Muscle of leg (tissue), 11 donors: ENCODE data around the gene WDR90. TPM values are rescaled to one million over a fixed set of nuclear protein-coding genes. Genes with fewer than 3 reads are reported as not detected.

Experiments used
- DNase-seq: peaks from one replicate; pipeline ENCODE4 v3.0.0; 2013
- H3K27ac ChIP-seq: one replicate; pipeline ENCODE4 v1.5.1; 2013; ENCODE audit warnings: mild to moderate bottlenecking, low read length, control low read depth
- H3K27me3 ChIP-seq: one replicate; pipeline ENCODE4 v1.6.1; 2013; ENCODE audit warnings: low read length; ENCODE audit not compliant: control insufficient read depth, insufficient read depth
- H3K36me3 ChIP-seq: one replicate; pipeline ENCODE4 v1.6.1; 2013; ENCODE audit warnings: low read length; ENCODE audit not compliant: control insufficient read depth, insufficient read depth
- H3K4me1 ChIP-seq: one replicate; pipeline ENCODE4 v1.6.1; 2013; ENCODE audit warnings: low read length; ENCODE audit not compliant: control insufficient read depth, insufficient read depth
- H3K4me3 ChIP-seq: one replicate; pipeline ENCODE4 v1.5.1; 2013; ENCODE audit warnings: low read length, control low read depth
- H3K9me3 ChIP-seq: replicated peaks from 2 replicates; pipeline ENCODE4 v1.6.1; 2013; ENCODE audit warnings: low read depth, low read length; ENCODE audit not compliant: control insufficient read depth
- WGBS: methylation state at CpG from one replicate; pipeline ENCODE4 v1.1.5; 2013; ENCODE audit warnings: missing lambda C conversion rate; ENCODE audit not compliant: insufficient coverage; 5-methylcytosine and 5-hydroxymethylcytosine counted together
- polyA plus RNA-seq, 8 donors: library from polyadenylated mRNA; unstranded; fragments of 120-200 nt; gene quantifications; one replicate each; pipeline versions ENCODE4 v1.2.1 to v1.2.3, GENCODE V29; 2013; ENCODE audit warnings: inconsistent platforms in 1 of 8, low replicate concordance in 1 of 8; ENCODE audit not compliant: insufficient read length in 8 of 8, insufficient read depth in 1 of 8
- total RNA-seq: library from RNA; stranded (reverse); fragments of 120-200 nt; gene quantifications from one replicate; pipeline ENCODE4 v1.2.4, GENCODE V29; 2013

WDR90 gene
- total and polyA plus RNA-seq, 9 donors: 10.6 to 30.5 (median 20.0) TPM

DNA sequence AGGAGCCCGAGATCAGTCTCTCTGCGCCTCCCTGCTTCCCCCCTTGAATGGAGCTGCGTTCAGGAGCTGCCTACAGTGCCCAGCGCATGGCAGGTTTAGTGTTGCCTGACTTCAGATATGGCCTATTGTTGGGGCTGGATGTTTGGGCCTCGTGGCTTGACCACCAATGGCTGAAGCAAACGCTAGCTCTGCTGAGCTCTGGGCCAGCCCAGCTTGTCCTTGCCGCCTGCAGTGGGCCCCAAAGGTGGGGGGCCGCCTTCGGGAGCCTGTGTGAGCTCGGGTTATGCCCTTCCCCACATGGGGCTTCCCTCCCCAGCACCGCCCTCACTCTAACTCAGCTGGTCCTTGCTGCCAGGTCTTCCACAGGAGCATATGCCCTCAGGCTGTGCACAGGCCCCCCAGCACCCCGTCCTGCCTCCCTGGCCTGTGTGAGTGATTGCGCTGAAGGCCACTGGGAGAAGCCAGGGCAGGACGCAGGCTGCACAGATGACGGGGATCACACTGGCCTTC lies 11.1 kb upstream of the WDR90 start:
- Histone ChIP-seq H3K36me3 (peaks cover 13% of the 10 kb centered on the region), H3K4me3 (no peak overlapping the region), H3K27me3 (peaks cover 8% of the 10 kb centered on the region), H3K4me1 (peaks cover 37% of the 10 kb centered on the region), H3K27ac (no peak overlapping the region), H3K9me3 (no peaks in the 10 kb centered on the region)
- 59% methylated on average over 9 of the region's 15 CpGs for WGBS
- DNase-seq: no peak

DNA sequence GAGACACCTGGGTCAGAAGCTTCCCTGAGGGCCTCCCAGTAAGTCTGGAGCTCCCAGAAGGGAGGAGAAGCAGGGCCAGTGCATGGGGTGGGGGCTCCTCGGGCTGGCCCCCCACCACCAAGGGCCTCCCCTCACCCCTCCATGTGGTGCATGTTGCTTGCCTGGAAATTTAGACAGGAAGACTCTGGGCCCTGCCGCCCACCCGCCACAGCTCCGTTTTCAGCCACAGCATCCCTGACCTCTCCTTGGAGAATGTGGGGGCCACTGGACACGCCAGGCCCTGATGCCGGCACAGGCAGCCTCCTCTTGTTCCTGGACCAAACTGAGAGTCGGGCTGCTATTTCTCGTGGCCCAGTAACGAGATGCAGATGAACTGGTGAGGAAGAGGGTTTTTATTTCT lies 10.3 kb upstream of the WDR90 start:
- H3K9me3 ChIP-seq: no peaks in the 10 kb centered on the region
- H3K27ac ChIP-seq: no peak overlapping the region
- WGBS: 60% methylated on average over 3 of the region's 9 CpGs
- H3K4me1 ChIP-seq: peaks cover 37% of the 10 kb centered on the region
- H3K27me3 ChIP-seq: peaks cover 9% of the 10 kb centered on the region
- peaks cover 9% of the 10 kb centered on the region for H3K36me3 ChIP-seq
- no peak overlapping the region for H3K4me3 ChIP-seq
- DNase-seq: no peak

DNA sequence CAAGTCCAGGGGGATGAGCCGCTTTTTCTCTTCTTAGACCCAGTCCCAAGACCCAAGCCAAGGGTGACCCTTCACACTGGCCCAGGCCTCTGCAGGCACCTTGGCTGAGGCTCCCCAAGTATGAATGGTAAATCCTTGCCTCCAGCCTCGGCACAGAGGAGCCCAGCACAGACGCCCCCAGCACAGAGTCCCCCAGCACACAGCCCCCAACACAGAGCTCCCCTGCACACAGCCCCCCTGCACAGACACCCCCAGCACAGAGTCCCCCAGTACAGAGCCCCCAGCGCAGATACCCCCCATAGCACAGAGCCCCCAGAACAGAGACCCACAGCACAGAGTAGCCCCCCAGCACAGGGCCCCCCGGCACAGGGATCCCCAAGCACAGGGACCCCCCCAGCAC lies 8.6 kb upstream of the WDR90 start:
- DNase-seq: no peak
- H3K27me3 ChIP-seq: peaks cover 9% of the 10 kb centered on the region
- H3K4me3 ChIP-seq: no peak overlapping the region
- 90% methylated on average over 3 of the region's 5 CpGs for WGBS
- H3K27ac ChIP-seq: no peak overlapping the region
- H3K9me3 ChIP-seq: no peaks in the 10 kb centered on the region
- no peaks in the 10 kb centered on the region for H3K36me3 ChIP-seq
- H3K4me1 ChIP-seq: peaks cover 27% of the 10 kb centered on the region

DNA sequence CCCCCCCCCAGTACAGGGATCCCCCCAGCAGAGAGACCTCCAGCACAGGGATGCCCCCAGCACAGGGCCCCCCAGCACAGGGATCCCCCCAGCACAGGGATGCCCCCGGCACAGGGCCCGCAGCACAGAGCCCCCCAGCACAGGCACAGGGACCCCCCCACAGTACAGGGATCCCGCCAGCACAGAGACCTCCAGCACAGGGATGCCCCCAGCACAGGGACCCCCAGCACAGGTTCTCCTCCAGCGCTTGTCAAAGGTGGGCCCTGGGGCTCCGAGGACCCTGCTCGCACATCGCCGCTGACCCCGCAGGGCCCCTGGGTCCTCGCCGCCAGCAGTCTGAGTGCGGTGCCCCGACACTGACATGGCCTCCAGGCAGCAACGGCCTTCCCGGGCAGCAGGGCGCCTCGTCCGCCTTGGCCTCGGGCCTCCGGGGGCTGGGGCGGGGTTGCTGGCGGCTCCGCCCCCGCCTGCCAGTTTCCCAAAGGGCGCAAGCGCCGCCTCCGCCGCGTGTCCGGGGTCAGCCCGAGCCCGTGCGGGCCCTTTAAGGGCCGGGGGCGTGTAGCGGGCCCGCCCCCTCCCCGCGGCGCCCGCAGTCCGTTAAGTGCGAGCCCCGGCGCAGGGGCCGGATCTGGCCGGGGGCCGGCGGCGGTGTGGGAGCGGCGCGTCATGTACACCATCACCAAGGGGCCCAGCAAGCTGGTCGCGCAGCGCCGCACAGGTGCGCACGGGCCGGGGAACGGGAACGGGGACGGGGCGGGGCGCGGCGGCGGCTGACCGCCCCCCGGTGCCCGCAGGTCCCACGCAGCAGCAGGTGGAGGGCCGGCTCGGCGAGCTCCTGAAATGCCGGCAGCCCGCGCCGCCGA lies 7.6 kb upstream of the WDR90 start, which contains the start of gene MCRIP2:
MCRIP2 (plus strand) TSS at position 503 of the 863 bp plus-strand sequence; CDS start at position 667, 164 bp downstream.
- DNase-seq: peak; percentile 82
- Histone ChIP-seq H3K27me3 (peaks cover 9% of the 10 kb centered on the region), H3K27ac (no peak within 1 kb of the TSS), H3K36me3 (no peaks in the 10 kb centered on the region), H3K4me3 (peak within 1 kb of the TSS; percentile 59), H3K4me1 (peaks cover 24% of the 10 kb centered on the region), H3K9me3 (no peaks in the 10 kb centered on the region)
- WGBS: under 1% methylated on average over 79 of the region's 81 CpGs

DNA sequence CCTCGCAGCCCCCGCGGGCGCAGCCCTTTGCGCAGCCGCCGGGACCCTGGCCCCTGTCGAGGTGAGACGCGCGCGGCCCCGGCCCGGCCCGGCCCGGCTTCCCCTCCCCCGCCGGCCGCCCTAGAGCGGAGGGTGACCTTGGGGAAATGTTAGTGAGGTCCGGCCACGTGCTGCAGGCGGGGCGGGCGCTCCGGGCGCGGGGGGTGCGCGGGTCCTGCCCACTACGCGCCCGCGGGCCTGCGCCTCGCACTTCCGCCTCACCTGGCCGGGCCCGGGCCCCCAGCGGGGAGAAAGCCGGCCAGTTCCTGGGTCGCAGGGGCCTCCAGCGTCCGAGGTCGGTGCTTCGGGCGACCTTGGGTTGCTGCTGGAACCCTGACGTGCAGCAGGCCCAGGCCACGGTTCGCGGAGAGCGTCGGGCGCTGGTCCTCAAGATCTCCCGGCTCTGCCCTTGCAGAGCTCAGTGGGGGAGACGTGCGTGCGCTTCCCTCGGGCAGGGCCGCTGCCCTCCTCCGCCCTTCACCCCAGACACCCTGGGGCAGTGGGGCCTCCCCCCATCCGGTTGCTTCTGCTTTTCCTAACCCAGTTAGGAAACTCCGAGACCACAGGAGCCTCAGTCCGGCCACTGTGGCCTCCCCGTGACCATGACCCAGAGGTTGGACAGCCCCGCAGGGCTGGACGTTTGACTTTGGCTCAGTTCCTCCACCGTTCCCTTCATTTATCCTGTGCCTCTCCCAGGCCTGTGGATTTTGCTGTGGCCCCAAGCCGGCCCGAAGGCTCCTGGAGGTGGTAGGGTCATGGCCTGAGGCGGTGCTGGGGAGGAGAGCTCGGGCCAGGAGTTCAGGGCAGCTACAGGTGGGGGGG lies 6.7 kb upstream of the WDR90 start:
- peaks cover 4% of the 10 kb centered on the region for H3K36me3 ChIP-seq
- peak overlapping the region; percentile 41 for H3K4me3 ChIP-seq
- H3K4me1 ChIP-seq: peaks cover 26% of the 10 kb centered on the region
- H3K27ac ChIP-seq: no peak overlapping the region
- H3K9me3 ChIP-seq: no peaks in the 10 kb centered on the region
- DNase-seq: no peak
- 9% methylated on average over 64 of the region's 72 CpGs for WGBS
- H3K27me3 ChIP-seq: peaks cover 9% of the 10 kb centered on the region

DNA sequence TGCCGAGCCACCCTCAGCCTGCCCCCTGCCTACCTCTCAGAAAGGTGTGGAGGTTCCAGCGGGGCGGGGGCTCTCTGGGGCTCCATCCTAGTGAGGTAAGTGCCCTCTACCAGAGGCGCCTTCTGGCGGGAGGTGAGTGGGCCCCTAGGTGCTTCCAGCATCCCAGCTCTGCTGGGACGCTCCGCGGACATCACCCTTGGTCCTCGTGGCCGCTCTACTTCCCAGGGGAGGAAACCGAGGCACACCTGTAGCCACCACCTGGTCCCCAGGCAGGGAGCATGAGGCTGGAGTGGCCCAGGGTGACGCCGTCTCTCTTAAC lies 6.2 kb upstream of the WDR90 start:
- no peak overlapping the region for H3K27ac ChIP-seq
- WGBS: 80% methylated on average over 9 of the region's 13 CpGs
- no peaks in the 10 kb centered on the region for H3K9me3 ChIP-seq
- peaks cover 9% of the 10 kb centered on the region for H3K27me3 ChIP-seq
- peaks cover 30% of the 10 kb centered on the region for H3K4me1 ChIP-seq
- DNase-seq: no peak
- peak overlapping the region; percentile 41 for H3K4me3 ChIP-seq
- peaks cover 4% of the 10 kb centered on the region for H3K36me3 ChIP-seq

DNA sequence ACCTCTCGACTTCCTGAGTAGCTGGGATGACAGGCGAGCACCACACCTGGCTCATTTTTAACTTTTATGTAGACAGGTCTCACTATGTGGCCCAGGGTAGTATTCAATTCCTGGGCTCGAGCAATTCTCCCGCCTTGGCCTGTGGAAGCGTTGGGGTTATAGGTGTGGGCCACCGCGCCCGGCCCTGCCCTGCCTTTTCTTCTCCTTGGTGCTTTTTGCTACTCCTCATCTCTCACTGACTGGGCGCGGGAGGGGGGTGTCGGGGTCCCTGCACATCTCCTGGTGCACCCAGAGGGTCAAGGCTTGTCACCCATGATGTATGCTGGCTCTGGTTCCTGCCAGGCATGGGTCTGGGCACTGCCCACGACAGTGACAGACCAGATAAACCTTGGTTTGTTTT lies 4.6 kb upstream of the WDR90 start:
- Histone ChIP-seq H3K9me3 (no peaks in the 10 kb centered on the region), H3K4me1 (peaks cover 35% of the 10 kb centered on the region), H3K27ac (no peak overlapping the region), H3K27me3 (peaks cover 9% of the 10 kb centered on the region), H3K36me3 (peaks cover 4% of the 10 kb centered on the region), H3K4me3 (no peak overlapping the region)
- no peak for DNase-seq
- WGBS: 99% methylated on average over 10 of the region's 12 CpGs

DNA sequence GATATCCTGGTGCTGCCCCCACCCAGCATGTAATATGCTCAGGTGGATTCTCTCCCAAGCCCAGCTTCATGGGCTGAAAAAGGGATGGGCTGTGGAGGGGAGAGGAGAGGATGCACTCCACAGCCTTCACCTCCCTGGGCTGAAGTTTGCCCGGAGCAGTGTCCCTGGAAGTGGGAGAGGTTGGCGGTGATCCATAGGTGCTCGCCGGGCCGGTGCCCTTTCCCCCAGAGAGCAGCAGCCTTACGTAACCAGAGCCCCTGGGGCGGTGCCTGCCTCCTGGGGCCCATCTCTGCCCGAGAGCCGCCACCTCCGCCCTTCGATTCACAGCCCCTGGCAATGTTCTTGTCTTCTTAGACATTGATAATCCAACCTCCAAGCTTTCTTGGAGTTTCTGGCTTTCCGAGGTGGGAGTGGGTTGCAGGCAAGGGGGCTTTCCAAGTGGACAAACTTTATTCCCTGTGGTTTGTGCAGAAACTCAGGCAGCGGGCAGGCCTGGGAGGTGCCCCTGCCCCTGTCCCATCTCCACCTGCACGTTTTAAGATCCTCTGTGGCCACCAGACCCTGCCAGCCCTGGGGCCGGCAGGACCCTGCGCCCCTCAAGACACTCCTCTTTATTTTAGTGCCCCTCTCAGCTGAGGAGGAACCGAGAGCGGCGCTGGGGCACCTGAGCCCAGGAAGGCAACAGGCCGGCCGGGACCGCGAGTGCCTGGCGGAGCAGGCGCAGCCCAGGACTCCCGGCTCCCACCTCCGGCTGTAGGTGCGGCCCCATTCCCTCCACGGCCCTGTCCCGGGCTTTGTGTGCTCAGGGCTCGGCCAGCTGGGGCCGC lies 3.1 kb upstream of the WDR90 start:
- Histone ChIP-seq H3K4me3 (no peak overlapping the region), H3K36me3 (peaks cover 10% of the 10 kb centered on the region), H3K27ac (no peak overlapping the region), H3K9me3 (no peaks in the 10 kb centered on the region), H3K4me1 (peaks cover 38% of the 10 kb centered on the region), H3K27me3 (peaks cover 9% of the 10 kb centered on the region)
- 72% methylated on average over 25 of the region's 32 CpGs for WGBS
- no peak for DNase-seq

DNA sequence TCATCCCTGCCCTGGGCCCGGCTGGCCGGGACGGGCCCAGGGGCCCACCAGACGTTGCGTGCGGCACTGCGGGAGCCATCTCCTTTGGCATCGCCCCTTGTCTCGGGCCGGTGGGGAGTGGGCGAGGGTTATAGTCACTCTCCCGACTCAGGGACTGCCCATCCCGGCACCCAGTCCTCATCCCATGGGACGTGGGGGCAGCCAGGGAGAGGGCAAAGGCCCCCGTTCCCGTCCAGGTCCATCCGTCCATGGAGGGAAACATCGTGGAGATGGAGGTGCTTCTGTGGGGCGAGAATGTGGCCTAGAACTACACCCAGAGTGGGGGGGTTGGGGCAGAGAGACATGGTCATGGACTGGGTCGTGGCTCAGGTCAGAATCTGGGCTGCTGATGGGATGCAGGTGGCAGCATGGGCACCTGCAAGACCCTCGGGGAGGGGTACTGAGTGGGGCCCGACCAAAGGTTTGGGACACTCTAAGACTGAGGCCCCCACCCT lies 2.4 kb upstream of the WDR90 start:
- Histone ChIP-seq H3K27ac (no peak overlapping the region), H3K36me3 (peaks cover 14% of the 10 kb centered on the region)
- WGBS: 80% methylated on average over 13 of the region's 22 CpGs

More for the DNA sequence above, 2.4 kb upstream of the WDR90 start:
- DNase-seq: no peak
- Histone ChIP-seq H3K9me3 (no peaks in the 10 kb centered on the region), H3K27me3 (peaks cover 9% of the 10 kb centered on the region), H3K4me3 (no peak overlapping the region), H3K4me1 (peaks cover 34% of the 10 kb centered on the region)
